Activated CD8-positive, alpha-beta memory T cell treated with anti-CD3 and anti-CD28 coated beads, Interleukin-2, amount 50 U/mL, for 48 hours (primary cell): Measurements from ENCODE around the gene CYB561.

ENCODE experiments used
- DNase-seq: peaks from one replicate; pipeline ENCODE4 v3.0.0-alpha.2; 2020

The CYB561 gene

GRCh38 chr17:63431939-63432804 is 13.9 kb downstream of the CYB561 start:
- no peak for DNase-seq

GRCh38 chr17:63431618-63431938 is 14.5 kb downstream of the CYB561 start:
- no peak for DNase-seq

GRCh38 chr17:63430223-63430622 is 15.9 kb downstream of the CYB561 start:
- no peak for DNase-seq

GRCh38 chr17:63429766-63430165 is 16.3 kb downstream of the CYB561 start:
- no peak for DNase-seq

- no peak for DNase-seq
These were observed 19.2 kb downstream of the CYB561 start for GRCh38 chr17:63426917-63427308.

GRCh38 chr17:63426041-63426916 is 19.8 kb downstream of the CYB561 start:
- peak; percentile 51 for DNase-seq

GRCh38 chr17:63425483-63425882 is 20.6 kb downstream of the CYB561 start:
- DNase-seq: peak; percentile 80

- no peak for DNase-seq
These were observed 22.1 kb downstream of the CYB561 start for GRCh38 chr17:63423963-63424362.

- peak; percentile 32 for DNase-seq
These were observed 22.7 kb downstream of the CYB561 start for GRCh38 chr17:63423251-63423950.

GRCh38 chr17:63421681-63422645 is 24.1 kb downstream of the CYB561 start:
- DNase-seq: no peak

- no peak for DNase-seq
These were observed 25.0 kb downstream of the CYB561 start for GRCh38 chr17:63420868-63421680.

GRCh38 chr17:63419949-63420867 is 25.9 kb downstream of the CYB561 start:
- no peak for DNase-seq

GRCh38 chr17:63419398-63419797 is 26.7 kb downstream of the CYB561 start:
- DNase-seq: no peak

GRCh38 chr17:63418540-63418939 is 27.6 kb downstream of the CYB561 start:
- DNase-seq: no peak

GRCh38 chr17:63414222-63414621 is 31.9 kb downstream of the CYB561 start:
- DNase-seq: no peak

- DNase-seq: no peak
These were observed 33.0 kb downstream of the CYB561 start for GRCh38 chr17:63413128-63413527.

- DNase-seq: no peak
These were observed 33.9 kb downstream of the CYB561 start for GRCh38 chr17:63412234-63412633.

- no peak for DNase-seq
These were observed 38.3 kb downstream of the CYB561 start for GRCh38 chr17:63407741-63408330.

- no peak for DNase-seq
These were observed 39.3 kb downstream of the CYB561 start for GRCh38 chr17:63406689-63407330.
